Activated naive CD4-positive, alpha-beta T cell treated with anti-CD3 and anti-CD28 coated beads for 36 hours (primary cell): ENCODE data around the gene LPAR2. TPM values are rescaled to one million over a fixed set of nuclear protein-coding genes. Genes with fewer than 3 reads are reported as not detected.

Experiments
- CTCF ChIA-PET: fragments of 350-600 bp; sonication (Branson Sonifier 250); formaldehyde crosslinking; loops from one replicate; lab custom pipeline; 2021; ENCODE audit warnings: antibody characterized with exemption; lab: Charles Lee
- DNase-seq: peaks from one replicate; pipeline ENCODE4 v3.0.0-alpha.2; 2020
- H3K27ac Mint-ChIP-seq: one replicate; pipeline ENCODE4 v1.8.0; 2021; ENCODE audit warnings: mild to moderate bottlenecking, mixed read lengths
- H3K27me3 Mint-ChIP-seq: one replicate; pipeline ENCODE4 v1.8.0; 2021; ENCODE audit warnings: low read depth, mixed read lengths
- H3K36me3 Mint-ChIP-seq: one replicate; pipeline ENCODE4 v1.8.0; 2021; ENCODE audit warnings: low read depth, mixed read lengths
- H3K4me1 Mint-ChIP-seq: one replicate; pipeline ENCODE4 v1.8.0; 2021; ENCODE audit warnings: low read depth, mixed read lengths
- H3K4me3 Mint-ChIP-seq: one replicate; pipeline ENCODE4 v1.8.0; 2021; ENCODE audit warnings: mild to moderate bottlenecking, moderate library complexity, mixed read lengths
- H3K9me3 Mint-ChIP-seq: one replicate; pipeline ENCODE4 v1.8.0; 2021; ENCODE audit warnings: mixed read lengths
- intact Hi-C: fragments of 100-400 bp; cut with micrococcal nuclease; formaldehyde crosslinking; loops from one replicate; pipeline ENCODE4 v1.15.1; 2023
- total RNA-seq, 2 experiments: library from RNA; stranded (reverse); gene quantifications; one replicate each; pipeline ENCODE4 v1.2.3, GENCODE V29; 2021

The LPAR2 gene
- total RNA-seq, 2 experiments from 2014 or later, result 20.2 to 20.7 TPM

DNA sequence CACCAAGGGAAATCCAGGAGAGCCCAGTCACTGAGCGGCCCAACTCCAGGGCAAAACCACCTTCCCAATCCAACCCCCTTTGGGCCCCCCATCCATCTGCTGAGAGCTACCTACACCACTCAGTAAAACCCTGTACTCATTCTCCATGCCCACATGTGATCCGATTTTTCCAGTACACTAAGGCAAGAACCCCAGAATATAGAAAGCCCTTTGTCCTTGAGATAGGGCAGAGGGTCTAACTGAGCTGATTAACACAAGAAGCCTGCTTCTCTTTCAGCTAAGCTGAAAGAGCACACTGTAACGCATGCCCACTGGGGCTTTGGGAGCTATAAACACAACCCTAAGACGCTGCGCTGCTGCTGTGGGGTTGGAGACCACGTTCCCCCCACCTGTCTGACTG, 45.5 kb downstream of the LPAR2 start:
- no peak for DNase-seq
- no peaks in the 10 kb centered on the region for H3K27me3 Mint-ChIP-seq
- peaks cover 17% of the 10 kb centered on the region for H3K4me1 Mint-ChIP-seq
- no peaks in the 10 kb centered on the region for H3K36me3 Mint-ChIP-seq
- CTCF ChIA-PET, result interaction anchor here (0.7 to 1.4 kb wide), 3 partner anchors 27 to 66 kb away, joined by 3 to 5 read pairs (median 5); partner anchors contain the start of gene GMIP
- no peak overlapping the region for H3K27ac Mint-ChIP-seq
- H3K4me3 Mint-ChIP-seq, result no peak overlapping the region
- intact Hi-C loops, result no loop called here
- H3K9me3 Mint-ChIP-seq, result no peaks in the 10 kb centered on the region

DNA sequence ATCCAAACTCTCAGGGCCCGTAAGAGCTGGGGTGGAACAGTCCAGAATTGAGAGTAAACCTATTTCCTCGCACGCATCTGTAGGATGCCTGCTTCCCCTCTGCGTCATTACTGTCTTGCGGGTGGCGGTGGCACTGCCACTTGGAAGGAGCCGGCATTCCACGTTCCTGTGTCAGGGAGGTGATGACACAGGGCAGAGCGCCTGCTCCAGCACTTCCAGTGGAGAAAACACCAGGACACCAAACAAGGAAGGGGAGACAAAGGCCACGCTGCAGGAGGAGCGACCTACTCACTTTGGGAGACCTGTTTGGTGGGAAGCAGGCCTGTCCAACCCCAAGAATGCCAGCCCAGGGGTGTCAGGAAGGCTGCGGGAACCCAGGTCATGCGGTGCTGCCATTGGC, 46.6 kb downstream of the LPAR2 start:
- no peaks in the 10 kb centered on the region for H3K9me3 Mint-ChIP-seq
- no peak overlapping the region for H3K27ac Mint-ChIP-seq
- no peak for DNase-seq
- no peaks in the 10 kb centered on the region for H3K27me3 Mint-ChIP-seq
- peaks cover 17% of the 10 kb centered on the region for H3K4me1 Mint-ChIP-seq
- no peak overlapping the region for H3K4me3 Mint-ChIP-seq
- H3K36me3 Mint-ChIP-seq, result no peaks in the 10 kb centered on the region
- CTCF ChIA-PET, result no interaction called here
- intact Hi-C loops, result no loop called here

- Mint-ChIP-seq H3K4me3 (no peak overlapping the region), H3K27me3 (no peaks in the 10 kb centered on the region), H3K27ac (no peak overlapping the region), H3K36me3 (no peaks in the 10 kb centered on the region), H3K9me3 (no peaks in the 10 kb centered on the region), H3K4me1 (peaks cover 17% of the 10 kb centered on the region)
- no peak for DNase-seq
- intact Hi-C loops, result no loop called here
- CTCF ChIA-PET, result interaction anchor here (3.5 kb wide), 1 partner anchor 26 kb away, joined by 19 read pairs; no protein-coding TSS in a partner anchor
Observed at GRCh38 chr19:19580418-19580817, 47.6 kb downstream of the LPAR2 start.

- intact Hi-C loops, result no loop called here
- peak; percentile 35 for DNase-seq
- H3K36me3 Mint-ChIP-seq, result no peaks in the 10 kb centered on the region
- H3K27ac Mint-ChIP-seq, result no peak overlapping the region
- H3K27me3 Mint-ChIP-seq, result no peaks in the 10 kb centered on the region
- H3K4me1 Mint-ChIP-seq, result peaks cover 17% of the 10 kb centered on the region
- no peaks in the 10 kb centered on the region for H3K9me3 Mint-ChIP-seq
- CTCF ChIA-PET, result interaction anchor here (3.5 kb wide), 1 partner anchor 26 kb away, joined by 19 read pairs; no protein-coding TSS in a partner anchor
- no peak overlapping the region for H3K4me3 Mint-ChIP-seq
Observed at GRCh38 chr19:19579533-19580361, 48.3 kb downstream of the LPAR2 start.

DNA sequence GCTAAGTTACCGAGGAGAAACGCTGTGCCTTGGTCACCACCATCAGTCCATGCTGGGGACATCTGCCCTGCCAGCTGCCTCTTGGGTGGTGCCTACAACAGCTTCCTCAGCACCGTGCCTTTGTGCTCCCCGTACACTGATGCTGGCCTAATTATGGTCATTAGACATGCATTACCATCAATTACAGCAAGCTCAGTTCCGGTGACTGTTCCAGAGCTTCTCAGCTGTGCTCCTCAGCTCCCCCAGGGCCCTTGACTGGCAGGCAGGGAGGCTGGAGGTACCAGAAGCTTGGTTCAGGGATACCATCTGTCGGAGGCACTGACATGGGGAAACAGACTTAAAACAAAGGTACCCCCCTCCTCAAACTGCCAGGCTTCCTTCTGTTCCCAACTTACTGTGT, 49.8 kb downstream of the LPAR2 start:
- intact Hi-C loops, result no loop called here
- Mint-ChIP-seq H3K4me1 (peaks cover 17% of the 10 kb centered on the region), H3K9me3 (no peaks in the 10 kb centered on the region), H3K36me3 (no peaks in the 10 kb centered on the region), H3K27me3 (no peaks in the 10 kb centered on the region), H3K4me3 (no peak overlapping the region), H3K27ac (no peak overlapping the region)
- CTCF ChIA-PET, result interaction anchor here (3.5 kb wide), 1 partner anchor 24 kb away, joined by 19 read pairs; no protein-coding TSS in a partner anchor
- no peak for DNase-seq

DNA sequence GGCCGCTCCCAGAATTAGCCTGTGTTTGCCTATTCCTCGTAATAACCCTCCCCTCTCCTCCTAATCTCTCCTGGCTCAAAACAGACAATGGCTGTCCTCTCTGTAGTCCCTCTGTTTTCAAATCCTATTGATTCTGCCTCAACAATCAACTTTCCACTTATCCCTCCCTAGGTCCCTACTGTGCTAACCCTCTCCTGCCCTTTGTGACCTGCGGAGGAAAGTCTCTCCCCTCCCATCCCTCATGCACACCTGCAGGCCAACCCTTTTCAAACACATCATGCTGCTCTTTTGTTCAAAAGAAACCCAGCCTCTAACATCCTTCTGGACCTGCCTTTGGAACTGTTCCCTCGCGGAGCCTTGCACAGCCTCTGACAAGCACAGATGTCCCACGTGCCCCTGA, 52.6 kb downstream of the LPAR2 start:
- no peak overlapping the region for H3K4me3 Mint-ChIP-seq
- no peak for DNase-seq
- intact Hi-C loops, result no loop called here
- H3K9me3 Mint-ChIP-seq, result no peaks in the 10 kb centered on the region
- no peak overlapping the region for H3K27ac Mint-ChIP-seq
- CTCF ChIA-PET, result interaction anchor here (2.4 kb wide), 1 partner anchor 21 kb away, joined by 14 read pairs; no protein-coding TSS in a partner anchor
- H3K4me1 Mint-ChIP-seq, result peaks cover 7% of the 10 kb centered on the region
- peaks cover 2% of the 10 kb centered on the region for H3K36me3 Mint-ChIP-seq
- no peaks in the 10 kb centered on the region for H3K27me3 Mint-ChIP-seq

Other genes with a start within 250 kb of the LPAR2 start
- 100 to 1,000 TPM in 1 of 2 experiments, 10 to 100 TPM in 1; 91.2 to 100 TPM for gene GATAD2A, start 222.5 kb downstream of the LPAR2 start, total RNA-seq
- gene TSSK6, start 112.7 kb downstream of the LPAR2 start, total RNA-seq, result 1 to 10 TPM; 4.5 TPM
- gene NDUFA13, start 112.0 kb downstream of the LPAR2 start, total RNA-seq, result 100 to 1,000 TPM; 351 to 376 TPM
- gene YJEFN3, start 99.3 kb downstream of the LPAR2 start, total RNA-seq, result 1 to 10 TPM; 6.5 to 7.2 TPM
- gene CILP2, start 90.0 kb downstream of the LPAR2 start, total RNA-seq, result under 1 TPM; 0.14 to 0.22 TPM
- gene PBX4, start 9.5 kb downstream of the LPAR2 start, total RNA-seq, result 10 to 100 TPM; 13.5 to 17.5 TPM
- gene GMIP, start 15.4 kb upstream of the LPAR2 start, total RNA-seq, result 10 to 100 TPM; 38.7 to 40.6 TPM
- gene ATP13A1, start 35.5 kb upstream of the LPAR2 start, total RNA-seq, result 10 to 100 TPM; 48.7 to 55.1 TPM
- gene ZNF101, start 40.6 kb upstream of the LPAR2 start, total RNA-seq, result 10 to 100 TPM; 51.8 to 54.3 TPM
- gene ZNF14, start 104.9 kb upstream of the LPAR2 start, total RNA-seq, result 1 to 10 TPM; 8.4 TPM
- gene ZNF506, start 193.5 kb upstream of the LPAR2 start, total RNA-seq, result 10 to 100 TPM; 32.6 to 34.0 TPM
- 1 to 10 TPM; 6.1 to 9.6 TPM for gene ZNF253, start 237.7 kb upstream of the LPAR2 start, total RNA-seq